ENCODE measurements around the gene TRIM16. TPM values are rescaled to one million over a fixed set of nuclear protein-coding genes. Genes with fewer than 3 reads are reported as not detected.
"Not testable (repeated sequence)": the region's sequence is repeated elsewhere in the genome, so short reads cannot be mapped to it uniquely, and the experiment has no call there.

The TRIM16 gene
- total RNA-seq, 1 experiment from 2014 or later: 243 TPM

- H2AFZ ChIP-seq; intact Hi-C loops (cut with micrococcal nuclease; ENCODE audit: unreplicated experiment); POLR2A ChIA-PET (ENCODE audit: unreplicated experiment): not testable (repeated sequence)
Measured at GRCh38 chr17:15675991-15676390, 8.1 kb downstream of the TRIM16 start.

GRCh38 chr17:15674640-15675039 is 9.5 kb downstream of the TRIM16 start:
- H2AFZ ChIP-seq; H4K20me1 ChIP-seq (ENCODE audit: insufficient read depth); POLR2A ChIA-PET (ENCODE audit: unreplicated experiment); BruUV-seq (replicated peaks); H3K4me3 ChIP-seq; H3K4me1 ChIP-seq (replicated peaks; ENCODE audit: insufficient read depth); H3K36me3 ChIP-seq (ENCODE audit: low read depth); DNase-seq; H3K27ac ChIP-seq; H3K27me3 ChIP-seq (ENCODE audit: insufficient read depth, low read depth); H3F3A ChIP-seq (ENCODE audit: insufficient read depth, low read depth); H3K79me2 ChIP-seq (ENCODE audit: low read depth); H3K9me3 ChIP-seq (ENCODE audit: insufficient read depth, low read depth); H3K4me2 ChIP-seq; H3K9me2 ChIP-seq (ENCODE audit: insufficient read depth); CTCF ChIA-PET; intact Hi-C loops (cut with micrococcal nuclease; ENCODE audit: unreplicated experiment): not testable (repeated sequence)

More at GRCh38 chr17:15675991-15676390, 8.1 kb downstream of the TRIM16 start:
- H3K79me2 ChIP-seq (ENCODE audit: low read depth); H3F3A ChIP-seq (ENCODE audit: insufficient read depth, low read depth); H3K27me3 ChIP-seq (ENCODE audit: insufficient read depth, low read depth); H4K20me1 ChIP-seq (ENCODE audit: insufficient read depth); H3K4me1 ChIP-seq (replicated peaks; ENCODE audit: insufficient read depth); H3K9me2 ChIP-seq (ENCODE audit: insufficient read depth); H3K9me3 ChIP-seq (ENCODE audit: insufficient read depth, low read depth); DNase-seq; H3K27ac ChIP-seq; BruUV-seq (replicated peaks); CTCF ChIA-PET; H3K4me2 ChIP-seq; H3K4me3 ChIP-seq; H3K36me3 ChIP-seq (ENCODE audit: low read depth): not testable (repeated sequence)

GRCh38 chr17:15669526-15669925 is 14.6 kb downstream of the TRIM16 start:
- H3K4me1 ChIP-seq (replicated peaks; ENCODE audit: insufficient read depth); POLR2A ChIA-PET (ENCODE audit: unreplicated experiment); H3K4me3 ChIP-seq; BruUV-seq (replicated peaks); H2AFZ ChIP-seq; H3K9me2 ChIP-seq (ENCODE audit: insufficient read depth); H3K27ac ChIP-seq; H3K27me3 ChIP-seq (ENCODE audit: insufficient read depth, low read depth); CTCF ChIA-PET; H3K4me2 ChIP-seq; H3K9me3 ChIP-seq (ENCODE audit: insufficient read depth, low read depth); H4K20me1 ChIP-seq (ENCODE audit: insufficient read depth); H3K79me2 ChIP-seq (ENCODE audit: low read depth); intact Hi-C loops (cut with micrococcal nuclease; ENCODE audit: unreplicated experiment); H3F3A ChIP-seq (ENCODE audit: insufficient read depth, low read depth); H3K36me3 ChIP-seq (ENCODE audit: low read depth); DNase-seq: not testable (repeated sequence)

- no peaks in the 10 kb centered on the region for H3K9me2 ChIP-seq (ENCODE audit: insufficient read depth)
- ChIA-PET CTCF (interaction anchor here (0.6 kb wide), 1 partner anchor 18 kb away, joined by 3 read pairs; no protein-coding TSS in a partner anchor), POLR2A (ENCODE audit: unreplicated experiment) (no interaction called here)
- DNase-seq: no peak
- intact Hi-C loops (cut with micrococcal nuclease; ENCODE audit: unreplicated experiment): no loop called here
- BruUV-seq (replicated peaks): no TSS peak
- no peak overlapping the region for H3K27ac ChIP-seq
- peaks cover 15% of the 10 kb centered on the region for H3F3A ChIP-seq (ENCODE audit: insufficient read depth, low read depth)
- 0 out of 2 replicates have a peak, but pooled peaks cover 4% of the 10 kb centered on the region for H3K36me3 ChIP-seq (ENCODE audit: low read depth)
- H3K79me2 ChIP-seq (ENCODE audit: low read depth): no peaks in the 10 kb centered on the region
- no peaks in the 10 kb centered on the region for H4K20me1 ChIP-seq (ENCODE audit: insufficient read depth)
- no peak overlapping the region for H3K4me3 ChIP-seq
- no peak overlapping the region for H3K4me2 ChIP-seq
- no peak overlapping the region for H2AFZ ChIP-seq
- TF ChIP-seq EZH2 (IDR thresholded peaks at IDR 0.05; ENCODE audit: low read depth) (no peak), CTCF (conservative IDR thresholded peaks at IDR 0.05) (no peak)
- peaks cover 17% of the 10 kb centered on the region for H3K4me1 ChIP-seq (replicated peaks; ENCODE audit: insufficient read depth)
- no peaks in the 10 kb centered on the region for H3K9me3 ChIP-seq (ENCODE audit: insufficient read depth, low read depth)
- no peaks in the 10 kb centered on the region for H3K27me3 ChIP-seq (ENCODE audit: insufficient read depth, low read depth)
Measured at GRCh38 chr17:15663691-15664090, 20.4 kb downstream of the TRIM16 start.

Measured in PC-9 (cell line).